Fibroblast of mammary gland (primary cell): Measurements from ENCODE around the gene BCAS3.

Source experiments
- DNase-seq: peaks from one replicate; pipeline ENCODE4 v3.0.0-alpha.2; 2010; ENCODE audit warnings: low read depth
- H3K4me3 ChIP-seq: 2 replicates; pipeline ENCODE4 v1.5.1; 2011; ENCODE audit warnings: low read depth, mild to moderate bottlenecking, low read length, moderate library complexity; ENCODE audit not compliant: control insufficient read depth
- CTCF ChIP-seq: conservative IDR thresholded peaks from 2 replicates; pipeline ENCODE4 v1.5.1; 2011; ENCODE audit warnings: low read depth, low read length, inconsistent platforms; ENCODE audit not compliant: control insufficient read depth, insufficient read depth

Gene BCAS3

DNA sequence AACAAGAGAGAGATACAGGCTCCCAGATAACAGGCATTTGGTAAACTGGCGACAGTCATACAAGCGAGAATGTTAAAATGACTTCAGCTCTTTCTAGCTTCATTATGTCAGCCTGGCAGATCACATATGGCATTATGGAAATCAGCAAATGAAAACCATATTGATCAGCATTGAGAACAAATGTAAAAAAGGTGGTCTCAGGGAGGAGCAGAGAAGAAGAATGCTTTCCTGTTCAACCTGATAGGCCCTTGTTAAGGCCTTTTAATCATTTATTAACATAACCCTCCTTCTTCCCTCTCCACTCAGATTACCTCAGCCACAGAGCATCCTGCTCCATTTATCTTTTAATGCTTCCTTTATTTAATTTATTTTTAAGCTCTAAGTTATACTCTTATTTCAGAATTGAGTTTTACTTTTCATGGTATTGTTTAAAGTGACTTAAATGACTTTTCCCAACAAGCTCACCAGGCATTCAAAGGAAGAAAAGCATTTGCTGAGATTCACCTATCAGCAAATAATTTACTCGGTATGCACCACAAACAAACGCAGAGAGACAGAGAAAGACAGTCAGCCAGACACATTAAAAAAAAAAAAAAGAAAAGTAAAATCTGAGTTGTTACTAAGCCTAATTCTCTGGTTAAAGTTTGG is 478.1 kb downstream of the BCAS3 start:
- no peak for TF ChIP-seq CTCF
- no peak overlapping the region for H3K4me3 ChIP-seq
- DNase-seq = no peak

- peak overlapping the region; percentile 11 for H3K4me3 ChIP-seq
- DNase-seq = peak; percentile 73
- TF ChIP-seq CTCF = no peak
Measured at GRCh38 chr17:61157246-61157886, 479.7 kb downstream of the BCAS3 start.

DNA sequence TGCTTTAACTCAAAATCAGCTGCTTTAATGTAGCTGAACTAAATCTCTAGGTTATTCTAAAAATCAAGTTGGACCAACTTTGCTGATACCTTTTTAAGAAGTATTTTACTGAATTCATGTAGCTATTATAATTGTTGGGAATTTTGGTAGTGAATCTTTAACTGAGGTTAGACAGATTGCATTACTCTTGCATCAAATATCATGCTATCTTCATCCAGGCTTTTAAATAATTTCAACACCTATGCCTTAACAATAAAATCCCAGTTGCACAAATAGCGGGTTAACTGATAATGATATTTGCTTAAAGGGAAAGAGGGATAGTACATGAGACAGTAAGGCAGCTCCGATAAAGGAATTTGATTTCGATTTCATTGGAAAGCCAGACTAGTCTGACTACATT is 480.7 kb downstream of the BCAS3 start:
- no peak for TF ChIP-seq CTCF
- no peak for DNase-seq
- no peak overlapping the region for H3K4me3 ChIP-seq

DNA sequence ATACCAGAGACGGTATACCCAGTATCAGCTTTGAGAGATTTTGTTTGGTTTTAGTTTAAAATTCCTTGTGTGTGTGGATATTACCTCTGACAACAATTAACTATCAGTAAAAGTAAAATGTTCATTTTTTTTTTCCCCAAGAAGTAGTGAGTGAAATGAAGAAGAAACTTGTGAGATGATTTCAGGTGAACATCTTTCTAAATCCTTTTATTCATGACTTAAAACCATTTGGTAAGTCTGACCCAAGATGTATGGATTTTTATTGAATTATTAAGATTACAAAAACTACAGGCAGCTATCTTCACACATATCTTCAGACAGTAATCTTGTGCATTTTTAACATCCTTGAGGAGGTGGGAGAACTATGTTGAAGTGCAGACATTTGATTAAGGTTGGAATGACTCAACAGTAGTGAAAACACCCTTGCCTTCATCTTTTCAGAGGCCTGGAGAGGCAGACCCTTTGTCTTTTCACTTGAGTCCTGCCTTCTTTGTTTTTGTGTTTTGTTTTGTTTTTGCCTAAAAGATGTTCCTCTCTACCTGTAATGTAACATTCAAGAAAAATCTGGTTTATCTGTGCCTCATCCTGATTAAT is 481.7 kb downstream of the BCAS3 start:
- TF ChIP-seq CTCF = no peak
- no peak for DNase-seq
- no peak overlapping the region for H3K4me3 ChIP-seq

GRCh38 chr17:61160204-61160603 is 482.6 kb downstream of the BCAS3 start:
- no peak for DNase-seq
- H3K4me3 ChIP-seq = no peak overlapping the region
- TF ChIP-seq CTCF = no peak

DNA sequence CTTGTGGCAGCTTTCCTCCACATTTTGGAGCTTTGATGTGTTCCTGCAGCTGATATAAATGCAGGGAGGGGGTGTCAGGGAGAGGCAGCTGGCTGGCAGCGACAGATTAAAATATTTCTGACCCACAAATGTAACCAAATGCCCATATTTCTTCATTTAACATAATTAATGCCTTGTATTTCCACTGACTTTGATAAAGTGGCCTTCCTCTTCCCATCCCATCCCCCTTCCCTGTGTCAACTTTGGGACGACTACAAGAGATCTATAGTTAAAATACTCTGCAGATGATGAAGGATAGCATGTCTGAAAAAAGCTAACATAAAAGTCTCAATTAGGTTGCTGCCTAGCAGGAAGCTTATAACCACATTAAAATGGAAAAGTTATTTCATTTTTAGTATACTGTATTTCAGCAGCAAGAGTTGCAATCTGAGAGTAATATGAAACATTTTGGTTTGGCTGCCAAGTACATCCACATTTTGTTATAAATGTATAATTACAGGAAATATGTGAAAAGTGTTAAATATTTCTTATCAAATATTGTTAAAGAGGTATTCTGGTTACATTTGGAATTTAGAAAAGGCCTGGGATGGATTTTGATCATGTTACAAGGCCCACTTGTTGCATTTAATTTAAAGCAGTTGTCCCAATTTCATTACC is 483.3 kb downstream of the BCAS3 start:
- H3K4me3 ChIP-seq = no peak overlapping the region
- DNase-seq = no peak
- TF ChIP-seq CTCF = no peak
